LNCaP clone FGC (cell line): ENCODE data around the gene ANAPC16.

Source experiments
- DNase-seq: peaks from one replicate; pipeline ENCODE4 v3.0.0-alpha.2; 2011; ENCODE audit warnings: low read depth
- H3K4me3 ChIP-seq: 2 replicates; pipeline ENCODE4 v1.5.1; 2011; ENCODE audit warnings: mild to moderate bottlenecking, low read depth, low read length, control low read depth
- TF ChIP-seq, protein P1 (sequence below): IDR thresholded peaks from 2 replicates; pipeline ENCODE4 v1.5.1; 2012; ENCODE audit warnings: mild to moderate bottlenecking; ENCODE audit not compliant: control insufficient read depth, insufficient read depth; ENCODE audit errors: extremely low read depth

Gene ANAPC16

DNA sequence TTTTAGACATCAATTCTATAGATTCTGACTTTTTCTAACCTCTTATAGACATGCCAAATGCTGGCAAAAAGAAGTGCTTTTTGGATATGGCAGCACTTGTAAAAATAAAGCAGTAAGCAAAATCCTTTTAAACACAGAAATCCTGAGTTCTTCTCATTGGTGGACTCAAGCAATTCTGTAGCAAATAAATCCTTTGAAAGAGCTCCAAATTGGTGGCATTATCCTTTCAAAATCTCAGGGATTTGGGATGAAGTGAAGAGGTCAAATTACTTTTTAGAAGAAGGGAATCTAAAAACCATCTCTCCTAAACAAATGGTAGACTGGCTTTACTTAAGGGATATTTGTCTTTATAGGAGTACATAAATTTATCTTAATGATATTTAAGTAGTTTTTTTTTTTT, 17.8 kb downstream of the ANAPC16 start:
- no peak overlapping the region for H3K4me3 ChIP-seq
- TF ChIP-seq, protein P1, sequence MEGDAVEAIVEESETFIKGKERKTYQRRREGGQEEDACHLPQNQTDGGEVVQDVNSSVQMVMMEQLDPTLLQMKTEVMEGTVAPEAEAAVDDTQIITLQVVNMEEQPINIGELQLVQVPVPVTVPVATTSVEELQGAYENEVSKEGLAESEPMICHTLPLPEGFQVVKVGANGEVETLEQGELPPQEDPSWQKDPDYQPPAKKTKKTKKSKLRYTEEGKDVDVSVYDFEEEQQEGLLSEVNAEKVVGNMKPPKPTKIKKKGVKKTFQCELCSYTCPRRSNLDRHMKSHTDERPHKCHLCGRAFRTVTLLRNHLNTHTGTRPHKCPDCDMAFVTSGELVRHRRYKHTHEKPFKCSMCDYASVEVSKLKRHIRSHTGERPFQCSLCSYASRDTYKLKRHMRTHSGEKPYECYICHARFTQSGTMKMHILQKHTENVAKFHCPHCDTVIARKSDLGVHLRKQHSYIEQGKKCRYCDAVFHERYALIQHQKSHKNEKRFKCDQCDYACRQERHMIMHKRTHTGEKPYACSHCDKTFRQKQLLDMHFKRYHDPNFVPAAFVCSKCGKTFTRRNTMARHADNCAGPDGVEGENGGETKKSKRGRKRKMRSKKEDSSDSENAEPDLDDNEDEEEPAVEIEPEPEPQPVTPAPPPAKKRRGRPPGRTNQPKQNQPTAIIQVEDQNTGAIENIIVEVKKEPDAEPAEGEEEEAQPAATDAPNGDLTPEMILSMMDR: no peak
- no peak for DNase-seq

DNA sequence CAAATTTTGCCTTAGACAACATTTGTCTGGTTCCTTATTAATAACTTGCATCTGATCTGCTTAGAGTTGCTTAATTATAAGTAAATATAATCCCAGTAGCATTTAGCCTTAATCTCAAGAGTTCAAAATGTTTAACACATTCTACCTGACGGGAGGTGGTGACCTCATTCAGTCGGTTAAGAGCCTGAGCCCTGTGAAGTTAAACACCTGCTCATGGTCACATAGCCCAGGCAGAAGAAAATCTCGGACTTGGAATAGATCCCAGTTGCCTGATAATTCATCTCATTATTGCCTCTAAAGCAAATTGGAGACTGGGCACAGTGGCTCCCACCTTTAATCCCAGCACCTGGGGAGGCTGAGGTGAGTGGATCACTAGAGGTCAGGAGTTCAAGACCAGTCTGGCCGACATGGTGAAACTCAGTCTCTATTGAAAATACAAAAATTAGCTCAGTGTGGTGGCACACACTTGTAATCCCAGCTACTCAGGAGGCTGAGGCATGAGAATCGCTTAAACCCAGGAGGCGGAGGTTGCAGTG, 18.8 kb downstream of the ANAPC16 start:
- TF ChIP-seq, protein P1: no peak
- no peak for DNase-seq
- H3K4me3 ChIP-seq: no peak overlapping the region

DNA sequence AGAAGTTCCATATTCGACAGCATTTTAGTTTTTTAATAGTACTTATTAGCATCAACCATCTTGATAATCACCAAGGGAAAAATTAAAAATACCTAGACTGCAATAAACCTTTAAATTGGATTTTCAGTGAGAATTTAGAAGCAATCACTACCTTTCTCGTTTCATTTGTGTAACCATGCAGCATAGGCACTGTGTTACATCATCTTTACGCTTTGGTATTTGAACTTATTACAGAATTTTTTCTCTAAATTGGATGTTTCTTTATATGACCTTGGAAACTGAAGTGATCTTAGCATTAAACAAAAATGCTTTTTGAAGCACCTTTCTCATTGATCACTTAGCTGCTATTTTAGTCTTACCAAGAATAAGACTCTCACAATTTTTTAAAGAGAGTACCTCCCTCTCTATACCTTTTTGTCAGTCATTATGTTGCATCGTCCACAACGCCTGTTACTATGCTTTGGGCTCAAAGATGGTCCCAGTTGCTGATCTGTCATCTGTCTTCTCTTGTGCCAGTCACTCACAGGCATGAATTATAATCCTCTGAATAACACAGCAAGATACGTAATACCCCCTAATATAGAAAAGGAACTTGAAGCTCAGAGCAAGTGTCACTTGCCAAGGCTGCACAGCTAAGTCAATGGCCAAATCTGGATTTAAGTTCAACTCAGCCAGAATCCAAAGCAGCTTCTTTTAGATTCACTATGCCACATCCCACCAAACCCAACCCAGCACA, 19.9 kb downstream of the ANAPC16 start:
- TF ChIP-seq, protein P1: no peak
- H3K4me3 ChIP-seq: no peak overlapping the region
- DNase-seq: no peak

- no peak overlapping the region for H3K4me3 ChIP-seq
- TF ChIP-seq, protein P1: no peak
- DNase-seq: no peak
These were observed 22.8 kb downstream of the ANAPC16 start for GRCh38 chr10:72238392-72239175.

DNA sequence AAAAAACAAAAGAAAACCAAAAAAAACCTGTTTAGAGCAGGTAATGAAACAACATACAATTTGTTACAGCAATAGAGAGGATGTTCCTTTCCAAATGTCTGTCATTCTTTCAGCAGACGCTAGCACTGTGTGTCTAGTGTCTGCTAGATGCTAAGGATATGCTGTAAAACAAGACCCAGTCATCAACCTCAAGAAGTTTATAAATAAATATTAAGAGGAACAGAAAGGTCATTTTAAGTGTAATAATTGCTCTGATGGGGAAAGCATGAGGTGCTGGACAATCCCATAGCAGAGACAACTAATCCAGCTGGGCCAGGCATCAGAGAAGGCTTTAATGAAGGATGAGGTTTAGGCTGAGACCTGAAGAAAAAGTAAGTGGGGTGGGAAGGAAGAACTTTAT, 23.6 kb downstream of the ANAPC16 start:
- no peak overlapping the region for H3K4me3 ChIP-seq
- DNase-seq: no peak
- TF ChIP-seq, protein P1: no peak

DNA sequence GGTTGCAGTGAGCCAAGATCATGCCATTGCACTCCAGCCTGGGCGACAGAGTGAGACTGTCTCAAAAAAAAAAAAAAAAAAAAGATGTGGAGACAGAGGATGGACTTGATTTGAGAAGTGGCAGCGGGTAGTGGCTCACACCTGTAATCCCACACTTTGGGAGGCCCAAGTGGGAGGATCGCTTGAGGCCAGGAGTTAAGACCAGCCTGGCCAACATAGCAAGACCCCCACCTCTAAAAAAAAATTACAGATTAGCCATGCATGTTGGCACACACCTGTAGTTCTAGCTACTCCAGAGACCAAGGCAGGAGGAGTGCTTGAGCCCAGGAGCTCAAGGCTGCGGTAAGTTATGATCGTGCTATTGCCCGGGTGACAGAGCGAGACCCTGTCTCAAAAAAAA, 24.6 kb downstream of the ANAPC16 start:
- DNase-seq: no peak
- no peak overlapping the region for H3K4me3 ChIP-seq
- TF ChIP-seq, protein P1: no peak
